Measurements from ENCODE around the gene SLIT3.

Gene SLIT3

DNA sequence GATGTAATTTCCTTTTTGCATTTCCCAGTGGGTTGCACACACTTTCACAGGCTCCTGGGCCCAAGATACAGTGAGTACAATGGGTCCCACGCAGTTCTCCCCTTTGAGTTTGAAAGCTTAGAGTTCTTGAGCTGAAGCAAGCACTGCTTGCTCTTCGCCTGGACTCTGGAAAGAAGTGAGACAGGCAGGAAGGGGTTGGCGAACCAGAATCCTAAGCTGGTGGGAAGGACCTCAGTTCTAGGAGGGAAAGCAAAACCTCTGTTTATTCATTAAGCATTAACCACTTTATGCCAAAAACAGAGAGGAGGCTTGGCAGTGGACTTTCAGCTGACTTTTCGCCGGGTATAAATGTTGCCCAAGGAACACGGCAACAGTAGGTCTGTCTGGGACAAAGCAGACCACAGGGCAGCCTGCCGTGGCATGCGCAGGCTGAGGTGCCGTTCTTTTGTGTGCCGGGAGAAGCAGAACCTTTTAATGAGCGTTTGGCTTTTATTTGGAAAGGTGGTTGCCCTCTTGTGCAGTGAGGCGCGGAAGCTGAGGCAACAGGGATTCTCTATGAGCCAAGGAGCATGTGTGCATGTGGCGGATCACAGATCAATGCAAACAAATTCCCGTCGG is 481.8 kb downstream of the SLIT3 start:
- Histone ChIP-seq H3K4me3 (ENCODE audit: insufficient read depth, low read depth, low read length, poor library complexity, severe bottlenecking) (no peak overlapping the region), H3K36me3 (ENCODE audit: control insufficient read depth, insufficient read depth, low read length) (no peaks in the 10 kb centered on the region), H3K27me3 (replicated peaks; ENCODE audit: control insufficient read depth, insufficient read depth, low read length, poor library complexity, severe bottlenecking) (no peaks in the 10 kb centered on the region), H3K4me1 (ENCODE audit: control insufficient read depth, insufficient read depth, low read length, poor library complexity, severe bottlenecking) (no peaks in the 10 kb centered on the region), H3K27ac (ENCODE audit: insufficient read depth, low read length, poor library complexity, severe bottlenecking) (no peak overlapping the region), H3K9me3 (ENCODE audit: control insufficient read depth, low read length) (no peaks in the 10 kb centered on the region)
- DNase-seq = no peak

DNA sequence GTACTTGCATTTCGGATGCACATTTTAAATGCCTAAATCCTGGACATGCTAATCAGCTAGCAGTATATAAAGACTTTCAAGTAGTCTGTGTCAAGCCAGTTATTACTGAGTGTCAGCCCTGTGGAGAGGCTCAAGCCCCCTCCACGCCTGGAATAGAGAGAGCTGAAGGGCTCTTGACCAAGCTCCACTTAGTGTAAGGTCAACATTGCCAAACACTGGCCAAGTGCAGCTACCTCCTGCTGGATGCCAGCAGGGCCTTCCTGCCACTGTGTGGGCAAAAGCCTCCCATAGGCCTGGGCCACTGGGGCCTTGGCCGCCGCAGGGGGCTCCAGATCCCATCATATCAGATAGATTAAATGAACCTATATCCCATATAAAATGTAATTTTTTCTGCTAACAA is 482.4 kb downstream of the SLIT3 start:
- DNase-seq = no peak
- Histone ChIP-seq H3K36me3 (ENCODE audit: control insufficient read depth, insufficient read depth, low read length) (no peaks in the 10 kb centered on the region), H3K27me3 (replicated peaks; ENCODE audit: control insufficient read depth, insufficient read depth, low read length, poor library complexity, severe bottlenecking) (no peaks in the 10 kb centered on the region), H3K4me1 (ENCODE audit: control insufficient read depth, insufficient read depth, low read length, poor library complexity, severe bottlenecking) (no peaks in the 10 kb centered on the region), H3K27ac (ENCODE audit: insufficient read depth, low read length, poor library complexity, severe bottlenecking) (no peak overlapping the region), H3K9me3 (ENCODE audit: control insufficient read depth, low read length) (no peaks in the 10 kb centered on the region), H3K4me3 (ENCODE audit: insufficient read depth, low read depth, low read length, poor library complexity, severe bottlenecking) (no peak overlapping the region)

DNA sequence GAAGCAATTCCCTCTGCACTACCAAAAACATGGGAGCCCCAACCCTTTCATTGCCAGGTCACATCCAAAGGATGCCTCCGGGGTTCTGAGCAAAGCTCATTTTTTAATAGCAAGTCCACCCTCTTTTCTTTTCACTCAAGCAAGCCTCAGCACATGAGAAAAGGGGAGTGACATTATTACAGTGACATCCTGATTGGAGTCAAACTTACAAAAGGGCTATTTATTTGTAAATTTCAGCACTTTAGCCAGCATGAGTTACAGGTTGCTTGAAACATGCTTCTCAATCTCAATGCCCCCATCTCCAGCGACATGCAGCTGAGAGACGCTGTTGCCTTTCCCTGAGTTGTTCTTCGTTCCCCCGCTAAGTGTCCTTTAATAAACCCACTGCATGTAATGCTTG is 483.3 kb downstream of the SLIT3 start:
- no peaks in the 10 kb centered on the region for H3K27me3 ChIP-seq (replicated peaks; ENCODE audit: control insufficient read depth, insufficient read depth, low read length, poor library complexity, severe bottlenecking)
- H3K4me3 ChIP-seq (ENCODE audit: insufficient read depth, low read depth, low read length, poor library complexity, severe bottlenecking) = no peak overlapping the region
- H3K9me3 ChIP-seq (ENCODE audit: control insufficient read depth, low read length) = no peaks in the 10 kb centered on the region
- no peaks in the 10 kb centered on the region for H3K36me3 ChIP-seq (ENCODE audit: control insufficient read depth, insufficient read depth, low read length)
- H3K27ac ChIP-seq (ENCODE audit: insufficient read depth, low read length, poor library complexity, severe bottlenecking) = no peak overlapping the region
- H3K4me1 ChIP-seq (ENCODE audit: control insufficient read depth, insufficient read depth, low read length, poor library complexity, severe bottlenecking) = no peaks in the 10 kb centered on the region
- no peak for DNase-seq

DNA sequence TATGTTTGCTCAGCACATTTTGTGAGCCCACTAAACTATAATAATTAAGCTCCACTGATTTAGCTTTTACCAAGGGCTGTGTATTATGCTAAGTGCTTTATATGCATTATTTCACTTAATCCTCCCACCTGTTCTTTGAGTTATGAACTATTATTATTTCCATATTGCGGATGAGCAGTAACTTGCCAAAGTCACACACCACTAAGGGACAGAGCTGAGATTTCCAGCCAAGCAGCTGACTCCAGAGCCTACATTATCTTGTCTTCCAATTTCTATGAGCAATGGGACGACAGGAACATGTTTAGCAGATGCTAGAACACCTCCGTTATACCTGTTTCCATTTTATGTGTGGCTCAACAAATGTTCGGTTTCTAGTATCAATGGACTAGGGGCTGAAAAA is 484.3 kb downstream of the SLIT3 start:
- Histone ChIP-seq H3K27me3 (replicated peaks; ENCODE audit: control insufficient read depth, insufficient read depth, low read length, poor library complexity, severe bottlenecking) (no peaks in the 10 kb centered on the region), H3K9me3 (ENCODE audit: control insufficient read depth, low read length) (no peaks in the 10 kb centered on the region), H3K4me1 (ENCODE audit: control insufficient read depth, insufficient read depth, low read length, poor library complexity, severe bottlenecking) (no peaks in the 10 kb centered on the region), H3K27ac (ENCODE audit: insufficient read depth, low read length, poor library complexity, severe bottlenecking) (no peak overlapping the region), H3K36me3 (ENCODE audit: control insufficient read depth, insufficient read depth, low read length) (no peaks in the 10 kb centered on the region), H3K4me3 (ENCODE audit: insufficient read depth, low read depth, low read length, poor library complexity, severe bottlenecking) (no peak overlapping the region)
- no peak for DNase-seq

DNA sequence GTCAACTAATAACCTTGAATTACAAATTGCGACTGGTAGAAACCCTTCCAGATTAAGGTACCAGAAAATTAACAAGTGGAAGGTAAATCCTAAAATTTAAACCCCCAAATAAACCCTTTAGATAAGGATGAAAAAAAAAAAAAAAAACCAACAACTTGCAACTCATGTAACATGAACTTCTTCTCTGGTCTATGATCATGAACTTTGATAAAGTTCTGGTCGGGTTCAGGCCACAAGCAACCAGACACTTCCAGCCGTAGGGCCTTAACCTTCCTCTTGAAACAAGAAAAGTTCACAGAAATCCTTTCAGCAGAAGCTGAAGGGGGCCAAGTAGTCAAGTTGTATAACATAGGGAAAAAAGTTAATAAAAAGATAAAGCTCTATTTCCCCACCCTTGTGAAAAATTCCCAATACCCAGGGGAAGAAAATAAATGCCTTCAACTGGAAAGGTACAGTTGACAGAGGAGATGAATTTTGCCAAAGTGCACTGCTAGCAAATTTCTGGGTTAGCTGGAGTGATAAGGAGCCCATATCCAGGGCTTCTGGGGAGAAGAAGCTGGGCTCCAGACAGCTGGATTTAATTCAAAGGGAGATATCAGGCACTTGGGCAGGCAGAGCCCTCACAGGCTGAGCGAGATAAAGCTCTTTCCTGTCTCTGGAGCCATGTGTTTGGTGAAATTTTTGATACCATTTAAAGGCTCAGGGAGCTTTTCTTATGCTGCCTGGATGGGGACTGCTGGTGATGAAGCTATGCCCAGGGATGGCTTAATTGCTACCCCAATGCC is 487.6 kb downstream of the SLIT3 start:
- no peak for DNase-seq
- no peak overlapping the region for H3K4me3 ChIP-seq (ENCODE audit: insufficient read depth, low read depth, low read length, poor library complexity, severe bottlenecking)
- H3K4me1 ChIP-seq (ENCODE audit: control insufficient read depth, insufficient read depth, low read length, poor library complexity, severe bottlenecking) = no peaks in the 10 kb centered on the region
- H3K9me3 ChIP-seq (ENCODE audit: control insufficient read depth, low read length) = no peaks in the 10 kb centered on the region
- no peaks in the 10 kb centered on the region for H3K36me3 ChIP-seq (ENCODE audit: control insufficient read depth, insufficient read depth, low read length)
- no peaks in the 10 kb centered on the region for H3K27me3 ChIP-seq (replicated peaks; ENCODE audit: control insufficient read depth, insufficient read depth, low read length, poor library complexity, severe bottlenecking)
- H3K27ac ChIP-seq (ENCODE audit: insufficient read depth, low read length, poor library complexity, severe bottlenecking) = no peak overlapping the region

DNA sequence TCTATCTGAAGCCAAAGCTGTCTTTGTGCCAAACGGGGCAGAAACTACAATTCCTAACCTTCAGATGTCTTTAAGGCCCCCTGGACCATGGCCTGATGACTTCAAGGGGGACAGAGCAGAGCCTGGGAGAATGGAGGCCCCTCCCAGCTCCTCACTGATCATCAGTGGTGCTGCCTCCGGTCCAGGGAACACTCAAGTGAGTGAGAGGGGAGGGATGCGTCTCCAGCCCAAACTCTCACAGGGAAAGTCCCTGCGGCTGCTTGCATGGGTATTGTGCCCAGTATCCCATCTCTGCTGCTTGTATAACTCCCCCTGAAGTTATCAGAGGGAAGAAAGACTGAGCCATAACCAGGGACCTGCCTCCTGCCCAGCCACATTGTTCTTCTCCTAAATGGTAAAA is 490.3 kb downstream of the SLIT3 start:
- Histone ChIP-seq H3K4me1 (ENCODE audit: control insufficient read depth, insufficient read depth, low read length, poor library complexity, severe bottlenecking) (no peaks in the 10 kb centered on the region), H3K27ac (ENCODE audit: insufficient read depth, low read length, poor library complexity, severe bottlenecking) (no peak overlapping the region), H3K4me3 (ENCODE audit: insufficient read depth, low read depth, low read length, poor library complexity, severe bottlenecking) (no peak overlapping the region), H3K9me3 (ENCODE audit: control insufficient read depth, low read length) (no peaks in the 10 kb centered on the region), H3K36me3 (ENCODE audit: control insufficient read depth, insufficient read depth, low read length) (no peaks in the 10 kb centered on the region), H3K27me3 (replicated peaks; ENCODE audit: control insufficient read depth, insufficient read depth, low read length, poor library complexity, severe bottlenecking) (no peaks in the 10 kb centered on the region)
- no peak for DNase-seq

DNA sequence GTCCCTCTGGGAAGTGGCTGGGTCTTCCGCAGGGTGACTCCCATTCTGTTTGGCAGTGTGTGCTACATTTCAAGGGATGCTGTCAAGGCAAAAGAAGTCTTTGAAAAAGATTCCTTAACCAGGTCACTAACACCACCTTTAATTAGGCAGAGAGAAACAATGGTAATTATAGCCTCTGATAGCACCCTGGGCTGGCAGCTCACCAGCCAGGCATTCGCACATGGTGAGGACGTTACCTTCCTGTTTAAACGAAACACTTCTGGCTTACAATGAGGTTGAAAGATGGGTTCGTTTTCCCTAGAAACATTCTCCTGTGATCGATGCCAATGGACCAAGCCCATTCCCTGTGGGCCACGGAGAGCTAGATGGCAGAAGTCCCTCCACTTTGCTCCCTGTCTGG is 491.7 kb downstream of the SLIT3 start:
- Histone ChIP-seq H3K4me1 (ENCODE audit: control insufficient read depth, insufficient read depth, low read length, poor library complexity, severe bottlenecking) (no peaks in the 10 kb centered on the region), H3K27me3 (replicated peaks; ENCODE audit: control insufficient read depth, insufficient read depth, low read length, poor library complexity, severe bottlenecking) (no peaks in the 10 kb centered on the region), H3K9me3 (ENCODE audit: control insufficient read depth, low read length) (no peaks in the 10 kb centered on the region), H3K4me3 (ENCODE audit: insufficient read depth, low read depth, low read length, poor library complexity, severe bottlenecking) (no peak overlapping the region), H3K36me3 (ENCODE audit: control insufficient read depth, insufficient read depth, low read length) (no peaks in the 10 kb centered on the region), H3K27ac (ENCODE audit: insufficient read depth, low read length, poor library complexity, severe bottlenecking) (no peak overlapping the region)
- no peak for DNase-seq

DNA sequence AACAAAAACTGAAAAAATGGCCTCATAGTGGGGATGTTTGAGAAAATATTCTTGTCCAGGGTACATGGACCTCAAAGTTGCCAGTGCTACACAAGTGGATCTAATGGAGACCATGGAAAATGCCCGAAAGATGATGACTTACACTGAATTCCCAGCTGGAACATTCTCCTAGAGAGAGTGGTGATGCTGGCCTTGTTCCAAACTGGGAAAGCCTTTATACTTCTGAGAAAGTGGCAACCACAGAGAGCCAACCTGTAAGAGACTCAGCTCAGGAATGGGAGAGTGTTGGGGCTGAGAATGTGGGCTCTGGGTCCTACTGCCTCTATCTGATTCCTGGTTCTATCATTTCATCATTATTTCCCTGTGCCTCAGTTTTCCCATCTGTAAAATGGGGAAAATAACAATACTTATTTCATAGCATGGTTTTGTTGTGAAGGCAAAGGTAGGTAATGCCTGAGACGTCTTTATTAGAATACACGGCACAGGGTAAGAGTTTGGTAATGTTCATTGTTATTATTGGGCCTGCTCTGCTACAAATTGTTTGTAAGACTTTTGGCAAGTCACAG is 492.8 kb downstream of the SLIT3 start:
- Histone ChIP-seq H3K9me3 (ENCODE audit: control insufficient read depth, low read length) (no peaks in the 10 kb centered on the region), H3K36me3 (ENCODE audit: control insufficient read depth, insufficient read depth, low read length) (no peaks in the 10 kb centered on the region), H3K27ac (ENCODE audit: insufficient read depth, low read length, poor library complexity, severe bottlenecking) (no peak overlapping the region), H3K27me3 (replicated peaks; ENCODE audit: control insufficient read depth, insufficient read depth, low read length, poor library complexity, severe bottlenecking) (no peaks in the 10 kb centered on the region), H3K4me3 (ENCODE audit: insufficient read depth, low read depth, low read length, poor library complexity, severe bottlenecking) (no peak overlapping the region), H3K4me1 (ENCODE audit: control insufficient read depth, insufficient read depth, low read length, poor library complexity, severe bottlenecking) (no peaks in the 10 kb centered on the region)
- DNase-seq = no peak

DNA sequence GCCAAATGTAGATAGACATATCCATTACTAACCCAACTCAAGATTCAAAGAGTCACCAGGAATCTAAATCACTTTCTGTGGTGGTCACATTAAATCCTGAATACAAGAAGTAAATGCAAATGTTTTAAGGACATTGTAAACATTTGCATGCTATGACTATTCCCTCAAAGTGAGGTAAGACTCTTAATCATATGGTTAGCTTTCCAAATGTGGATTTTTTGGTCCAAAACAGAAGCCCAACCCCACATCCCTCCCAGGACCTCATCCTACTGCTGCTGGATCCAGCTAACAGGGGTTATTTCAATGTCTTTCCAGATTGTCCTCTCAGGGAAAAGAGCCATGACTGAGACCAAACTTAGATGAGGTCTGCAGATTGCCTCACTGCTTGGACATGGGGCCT is 493.7 kb downstream of the SLIT3 start:
- DNase-seq = no peak
- no peaks in the 10 kb centered on the region for H3K9me3 ChIP-seq (ENCODE audit: control insufficient read depth, low read length)
- H3K27me3 ChIP-seq (replicated peaks; ENCODE audit: control insufficient read depth, insufficient read depth, low read length, poor library complexity, severe bottlenecking) = no peaks in the 10 kb centered on the region
- no peak overlapping the region for H3K4me3 ChIP-seq (ENCODE audit: insufficient read depth, low read depth, low read length, poor library complexity, severe bottlenecking)
- H3K4me1 ChIP-seq (ENCODE audit: control insufficient read depth, insufficient read depth, low read length, poor library complexity, severe bottlenecking) = no peaks in the 10 kb centered on the region
- no peaks in the 10 kb centered on the region for H3K36me3 ChIP-seq (ENCODE audit: control insufficient read depth, insufficient read depth, low read length)
- no peak overlapping the region for H3K27ac ChIP-seq (ENCODE audit: insufficient read depth, low read length, poor library complexity, severe bottlenecking)

DNA sequence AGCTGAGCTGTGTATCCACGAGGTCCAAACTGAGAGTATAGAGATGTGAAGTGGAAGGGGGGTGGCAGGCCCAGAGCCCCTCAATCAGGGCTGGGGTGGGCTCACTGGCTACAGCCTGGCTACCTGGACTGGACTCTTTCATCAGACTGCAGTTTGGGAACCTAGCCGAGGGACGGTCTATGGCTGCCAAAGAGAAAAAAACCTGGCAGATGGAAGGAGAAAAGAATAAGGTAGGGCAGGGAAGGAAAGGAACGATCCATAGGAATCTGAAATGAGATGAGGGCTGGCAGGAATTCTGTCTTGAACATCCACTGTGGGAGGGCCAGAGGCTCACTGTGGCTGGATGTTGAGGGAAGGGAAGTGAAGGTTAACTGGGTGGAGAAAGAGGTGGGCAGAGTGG is 497.4 kb downstream of the SLIT3 start:
- Histone ChIP-seq H3K9me3 (ENCODE audit: control insufficient read depth, low read length) (no peaks in the 10 kb centered on the region), H3K4me1 (ENCODE audit: control insufficient read depth, insufficient read depth, low read length, poor library complexity, severe bottlenecking) (no peaks in the 10 kb centered on the region), H3K4me3 (ENCODE audit: insufficient read depth, low read depth, low read length, poor library complexity, severe bottlenecking) (no peak overlapping the region), H3K36me3 (ENCODE audit: control insufficient read depth, insufficient read depth, low read length) (no peaks in the 10 kb centered on the region), H3K27ac (ENCODE audit: insufficient read depth, low read length, poor library complexity, severe bottlenecking) (no peak overlapping the region), H3K27me3 (replicated peaks; ENCODE audit: control insufficient read depth, insufficient read depth, low read length, poor library complexity, severe bottlenecking) (no peaks in the 10 kb centered on the region)
- DNase-seq = no peak
